Ishikawa (cell line): ENCODE measurements around the gene FBXO9.

Source experiments
- FOXM1 ChIP-seq: IDR thresholded peaks from 2 replicates; pipeline ENCODE4 v1.6.1; 2012; ENCODE audit warnings: low read depth, borderline replicate concordance
- TCF12 ChIP-seq: IDR thresholded peaks from 2 replicates; pipeline ENCODE4 v1.6.1; 2012; ENCODE audit warnings: low read depth

DNA sequence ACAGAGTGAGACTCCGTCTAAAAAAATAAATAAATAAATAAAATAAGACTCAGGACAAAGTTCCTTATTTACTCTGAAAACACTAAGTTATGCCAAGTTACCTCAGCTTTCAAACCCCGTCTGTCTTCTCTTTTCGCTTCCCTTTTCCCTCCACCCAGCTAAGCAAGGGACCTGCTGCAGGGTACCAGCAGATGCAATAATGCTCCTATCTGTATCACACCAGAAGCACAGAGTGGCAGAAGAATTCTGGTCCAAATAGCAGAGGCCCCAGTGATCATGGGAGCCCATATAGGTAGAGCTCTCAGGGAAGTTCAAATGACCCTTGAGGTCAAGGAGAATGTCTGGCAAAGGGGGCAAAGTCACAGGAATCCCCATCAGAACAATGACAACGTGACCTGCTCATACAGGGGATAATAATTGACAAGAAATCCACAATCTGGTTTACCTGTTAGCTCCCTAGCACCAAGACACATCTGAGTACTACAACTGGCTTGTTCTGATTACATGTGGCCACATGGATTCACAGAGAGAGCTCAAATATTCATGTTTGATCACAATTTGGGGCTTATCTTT, 74.7 kb downstream of the FBXO9 start:
- TF ChIP-seq TCF12 (no peak), FOXM1 (no peak)
